Gastroesophageal sphincter (tissue), 3 donors: ENCODE results near the gene DLG3.

Experiments
- POLR2AphosphoS5 ChIP-seq: sonication (generic); formaldehyde crosslinking; IDR thresholded peaks from one replicate; pipeline ENCODE4 v1.6.1; 2017; ENCODE audit warnings: antibody characterized with exemption
- TF ChIP-seq, protein P1 (sequence below), 4 experiments: fragments of 200-600 bp in 2 of 4; fragments of 450-650 bp in 2 of 4; sonication (generic) in 1 of 4; IDR thresholded peaks; one replicate each; pipeline ENCODE4 v1.5.1; 2017 to 2019; ENCODE audit warnings: antibody characterized with exemption in 4 of 4, mild to moderate bottlenecking in 2 of 4, moderate library complexity in 2 of 4

GRCh38 chrX:70432936-70433847 is 11.4 kb upstream of the DLG3 start:
- TF ChIP-seq POLR2AphosphoS5 = no peak
- TF ChIP-seq, protein P1, sequence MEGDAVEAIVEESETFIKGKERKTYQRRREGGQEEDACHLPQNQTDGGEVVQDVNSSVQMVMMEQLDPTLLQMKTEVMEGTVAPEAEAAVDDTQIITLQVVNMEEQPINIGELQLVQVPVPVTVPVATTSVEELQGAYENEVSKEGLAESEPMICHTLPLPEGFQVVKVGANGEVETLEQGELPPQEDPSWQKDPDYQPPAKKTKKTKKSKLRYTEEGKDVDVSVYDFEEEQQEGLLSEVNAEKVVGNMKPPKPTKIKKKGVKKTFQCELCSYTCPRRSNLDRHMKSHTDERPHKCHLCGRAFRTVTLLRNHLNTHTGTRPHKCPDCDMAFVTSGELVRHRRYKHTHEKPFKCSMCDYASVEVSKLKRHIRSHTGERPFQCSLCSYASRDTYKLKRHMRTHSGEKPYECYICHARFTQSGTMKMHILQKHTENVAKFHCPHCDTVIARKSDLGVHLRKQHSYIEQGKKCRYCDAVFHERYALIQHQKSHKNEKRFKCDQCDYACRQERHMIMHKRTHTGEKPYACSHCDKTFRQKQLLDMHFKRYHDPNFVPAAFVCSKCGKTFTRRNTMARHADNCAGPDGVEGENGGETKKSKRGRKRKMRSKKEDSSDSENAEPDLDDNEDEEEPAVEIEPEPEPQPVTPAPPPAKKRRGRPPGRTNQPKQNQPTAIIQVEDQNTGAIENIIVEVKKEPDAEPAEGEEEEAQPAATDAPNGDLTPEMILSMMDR (IDR thresholded peaks at IDR 0.05) = no peak
